ENCODE measurements around the gene RNF212.
A peak's percentile ranks its signal among the peaks of the same experiment; 100 is the strongest.

RNF212 gene

DNA sequence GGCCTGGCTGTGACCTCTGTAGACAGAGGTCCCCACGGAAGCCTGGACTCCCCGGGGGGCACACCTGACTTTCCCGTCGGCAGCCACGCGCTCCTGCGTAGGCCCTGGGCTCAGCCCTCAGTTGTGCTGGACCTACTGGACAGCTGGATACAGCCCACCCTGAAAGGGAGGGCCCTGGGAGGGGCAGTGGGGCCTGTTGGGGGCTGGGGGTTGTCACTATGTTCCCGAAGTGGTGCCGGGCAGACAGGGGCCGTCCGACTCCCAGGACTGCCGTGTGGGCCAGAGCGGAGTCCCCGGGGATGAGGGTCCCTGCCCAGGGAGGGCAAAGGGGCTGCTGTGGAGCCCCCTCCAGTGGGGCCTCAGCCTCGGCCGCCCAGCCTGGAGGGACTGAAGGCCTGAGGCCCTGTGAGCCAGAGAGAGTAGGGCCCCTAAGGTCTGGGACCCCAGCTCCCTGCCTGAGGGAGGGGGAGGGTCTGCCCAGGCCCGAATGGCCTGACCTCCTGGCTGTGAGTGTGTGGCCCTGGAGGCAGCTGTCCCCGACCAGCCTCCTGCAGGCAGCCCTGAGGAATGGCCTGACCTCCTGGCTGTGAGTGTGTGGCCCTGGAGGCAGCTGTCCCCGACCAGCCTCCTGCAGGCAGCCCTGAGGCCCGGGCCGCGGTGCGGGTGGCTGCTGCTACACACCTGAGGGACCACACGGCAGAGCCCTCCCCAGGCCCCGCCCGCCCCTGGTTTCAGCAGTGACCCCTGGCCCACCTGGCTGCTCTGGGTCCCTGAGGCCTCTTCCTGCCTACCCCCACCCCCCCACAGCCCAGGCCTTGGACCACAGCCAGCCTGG lies 76.2 kb downstream of the RNF212 start:
- no peak for DNase-seq

DNA sequence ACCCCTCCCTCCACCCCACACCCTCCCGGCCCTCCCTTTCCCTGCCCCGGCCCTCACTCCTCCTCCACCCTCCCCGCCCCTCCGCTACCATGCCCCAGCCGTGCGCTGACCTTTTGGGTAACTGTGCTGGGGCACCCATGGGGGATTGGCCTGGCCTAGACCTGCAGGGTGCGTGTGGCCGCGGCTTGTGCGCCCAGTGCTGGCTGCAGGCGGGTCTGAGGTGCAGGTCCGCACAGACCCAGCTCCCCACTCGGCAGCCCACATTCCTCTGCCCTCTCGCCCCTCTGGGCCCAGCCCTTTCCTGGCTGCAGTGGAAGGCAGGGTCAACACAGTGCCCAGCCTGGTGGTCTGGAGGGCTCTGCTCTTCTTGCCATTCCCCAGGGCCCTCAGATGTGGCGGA lies 77.3 kb downstream of the RNF212 start:
- peak in 2 of 51 donors; percentile 36 to 45 for DNase-seq

DNA sequence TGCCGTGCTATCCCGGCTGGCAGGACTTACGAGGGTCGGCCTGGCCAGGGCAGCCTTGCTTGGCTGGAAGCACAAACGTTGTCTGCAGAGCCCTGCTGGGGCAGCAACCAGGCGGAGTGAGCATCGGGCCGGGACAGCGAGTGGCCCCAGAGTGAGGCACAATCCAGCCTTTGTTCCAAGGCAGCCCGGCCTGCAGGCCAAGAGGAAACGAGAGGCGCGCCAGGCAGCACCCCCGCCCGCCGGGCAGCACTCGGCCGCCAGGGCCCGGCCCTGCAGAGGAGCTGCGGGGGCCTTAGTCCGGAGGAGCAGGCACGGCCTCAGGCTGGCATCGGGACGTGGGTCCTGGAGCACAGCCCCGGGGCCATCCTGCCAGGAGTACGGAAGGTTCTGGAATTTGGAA lies 77.9 kb downstream of the RNF212 start:
- DNase-seq, result peak in 50 of 51 donors; percentile 29 to 96 (median 84)

DNA sequence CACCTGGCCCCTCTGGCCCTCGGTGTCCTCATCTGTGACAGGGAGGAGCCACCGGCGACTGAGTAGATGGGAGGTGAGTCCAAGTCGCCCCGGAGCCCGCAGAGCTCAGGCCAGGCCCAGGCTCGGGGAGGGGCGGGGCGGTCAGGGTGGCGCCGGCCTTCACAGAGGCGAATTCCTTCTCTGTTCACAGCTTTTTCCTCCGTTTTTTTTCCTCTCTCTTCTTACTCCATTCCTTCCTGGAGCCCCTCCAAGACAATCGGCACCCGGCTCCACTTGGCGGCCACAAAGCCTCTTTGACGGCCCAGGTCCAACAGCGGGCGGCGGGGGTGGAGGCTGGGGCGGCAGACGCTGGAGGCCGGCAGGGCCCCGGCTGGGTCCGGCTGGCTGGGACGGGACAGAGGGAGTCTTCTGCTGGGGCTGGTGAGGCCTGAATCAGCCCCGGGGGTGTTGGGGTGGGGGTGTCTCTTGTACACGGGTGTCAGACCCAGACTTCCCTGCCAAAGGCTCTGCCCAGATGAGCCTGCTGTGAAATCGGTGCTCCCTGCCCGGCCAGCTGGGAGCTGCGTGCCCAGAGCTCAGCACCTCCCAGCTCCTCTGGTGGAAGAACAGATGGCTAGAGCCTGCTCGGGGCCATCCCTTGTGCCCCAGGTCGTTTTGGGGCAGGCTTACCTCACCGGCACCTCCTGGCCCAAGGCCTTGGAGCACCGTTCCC lies 79.4 kb downstream of the RNF212 start:
- DNase-seq, result peak in 39 of 51 donors; percentile 25 to 80 (median 60)

DNA sequence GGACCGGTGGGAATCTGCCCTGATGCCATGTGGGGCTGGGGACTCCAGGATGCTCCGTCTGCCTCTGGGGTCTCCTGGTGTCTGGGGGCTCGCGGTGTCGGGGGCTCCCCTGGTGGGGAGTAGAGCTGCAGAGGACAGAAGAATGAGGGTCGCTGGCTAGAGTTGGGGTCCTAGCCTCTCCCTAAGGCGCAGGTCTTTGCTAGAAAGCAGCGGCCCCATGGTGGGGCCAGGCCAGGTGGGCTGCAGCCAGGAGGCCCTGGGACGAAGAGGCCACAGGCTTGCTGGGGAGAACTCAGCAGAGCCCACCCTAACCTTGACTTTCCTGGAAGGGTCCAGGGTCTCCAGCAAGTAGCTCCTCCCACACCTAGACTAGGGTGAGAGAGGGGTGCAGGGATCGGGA lies 80.5 kb downstream of the RNF212 start:
- DNase-seq, result no peak

DNA sequence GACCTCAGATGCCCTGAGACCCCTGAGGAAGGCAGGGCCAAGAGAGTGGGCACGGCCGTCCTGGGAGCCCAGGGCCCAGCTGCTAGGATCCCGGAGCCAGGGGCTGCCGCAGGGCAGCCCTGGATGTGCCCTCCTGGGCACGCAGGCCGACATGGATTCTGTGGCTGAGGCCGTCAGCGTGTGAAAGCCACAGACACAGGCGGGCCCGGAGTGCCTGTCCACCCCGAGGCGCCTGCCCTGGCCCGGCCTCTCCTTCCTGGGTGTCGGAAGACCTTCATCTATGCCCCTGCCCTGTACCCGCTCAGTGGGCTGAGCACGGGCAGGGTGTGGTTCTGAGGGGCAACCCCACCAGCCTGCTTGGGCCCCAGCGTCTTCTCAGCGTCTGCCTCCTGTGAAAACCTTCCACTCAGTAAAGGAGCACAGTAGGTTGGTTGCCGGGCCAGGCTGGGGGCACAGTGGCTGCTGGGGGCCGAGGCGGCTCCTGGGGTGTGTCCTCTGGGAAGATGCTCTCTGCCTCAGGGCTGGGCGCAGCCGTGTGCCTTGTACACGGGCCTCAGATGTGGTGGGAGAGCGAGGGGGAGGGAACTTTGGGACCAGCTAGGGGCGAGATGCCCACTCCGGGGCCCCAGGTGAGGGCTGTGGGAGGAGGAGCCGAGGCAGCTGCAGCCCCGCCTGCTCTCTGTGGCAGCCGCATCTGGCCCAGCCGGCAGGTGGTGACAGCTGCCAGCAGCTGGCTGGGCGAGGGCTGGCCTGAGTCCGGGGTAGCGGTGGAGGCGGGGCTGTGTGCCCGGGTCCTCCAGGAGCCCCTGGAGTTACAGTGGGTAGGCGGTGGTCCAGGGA lies 81.2 kb downstream of the RNF212 start:
- no peak for DNase-seq

DNA sequence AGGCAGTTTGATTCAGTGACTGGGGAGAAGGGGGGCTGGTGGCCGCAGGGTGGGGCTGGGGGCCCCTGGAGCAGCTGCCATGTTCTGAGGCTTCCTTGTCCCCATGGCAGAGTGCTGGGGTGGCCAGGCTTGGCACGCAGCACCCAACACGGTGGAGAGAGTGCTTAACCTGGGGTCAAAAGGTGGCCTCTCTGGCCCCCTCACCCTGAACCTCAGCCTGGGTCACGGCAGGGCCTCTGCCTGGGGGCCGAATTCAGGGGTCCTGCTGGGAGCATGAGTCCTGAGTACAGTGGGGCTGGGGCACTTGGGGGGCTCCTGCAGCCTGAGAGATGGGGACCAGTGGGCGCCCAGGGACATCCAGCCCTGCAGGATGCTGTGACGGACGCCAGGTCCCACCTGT lies 82.0 kb downstream of the RNF212 start:
- no peak for DNase-seq

DNA sequence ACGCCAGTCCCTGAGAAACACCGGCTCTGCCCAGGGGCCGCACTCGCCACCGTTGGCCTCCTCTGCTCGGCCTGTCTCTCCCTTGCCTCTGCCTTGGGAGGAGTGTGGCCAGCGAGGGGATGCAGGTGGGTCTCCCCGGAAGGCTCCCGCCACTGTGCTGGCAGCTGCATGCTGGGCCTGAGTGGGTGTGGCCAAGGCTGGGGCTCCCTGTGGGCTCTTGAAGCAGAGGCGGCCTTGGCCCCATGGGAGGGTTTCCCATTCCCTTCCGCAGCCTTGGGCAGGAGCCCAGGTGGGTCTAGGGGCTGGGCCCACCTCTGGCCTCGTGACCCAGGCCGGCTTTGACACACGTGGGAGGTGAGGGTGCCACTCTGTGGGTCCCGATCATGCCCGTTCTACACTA lies 82.8 kb downstream of the RNF212 start:
- DNase-seq, result no peak

DNA sequence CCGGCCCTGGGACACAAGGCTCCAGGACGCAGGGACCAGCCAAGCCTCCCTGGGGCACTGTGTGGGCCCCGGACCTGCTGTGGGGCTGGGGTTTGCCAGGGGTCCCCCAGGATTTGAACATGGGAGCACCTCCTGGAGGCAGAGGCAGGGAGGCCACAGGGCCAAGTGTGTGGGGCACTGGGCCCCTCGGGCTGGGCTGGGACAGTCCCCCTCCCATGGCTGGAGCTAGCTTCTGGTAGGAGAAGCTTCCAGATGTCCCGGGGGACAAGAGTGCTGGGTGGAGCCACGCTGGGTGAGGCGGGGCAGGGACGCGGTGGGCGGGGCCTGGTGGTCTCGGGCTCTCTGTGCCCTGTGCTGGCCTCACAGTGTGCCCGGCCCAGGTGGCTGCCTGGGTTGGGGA lies 83.3 kb downstream of the RNF212 start:
- no peak for DNase-seq

DNA sequence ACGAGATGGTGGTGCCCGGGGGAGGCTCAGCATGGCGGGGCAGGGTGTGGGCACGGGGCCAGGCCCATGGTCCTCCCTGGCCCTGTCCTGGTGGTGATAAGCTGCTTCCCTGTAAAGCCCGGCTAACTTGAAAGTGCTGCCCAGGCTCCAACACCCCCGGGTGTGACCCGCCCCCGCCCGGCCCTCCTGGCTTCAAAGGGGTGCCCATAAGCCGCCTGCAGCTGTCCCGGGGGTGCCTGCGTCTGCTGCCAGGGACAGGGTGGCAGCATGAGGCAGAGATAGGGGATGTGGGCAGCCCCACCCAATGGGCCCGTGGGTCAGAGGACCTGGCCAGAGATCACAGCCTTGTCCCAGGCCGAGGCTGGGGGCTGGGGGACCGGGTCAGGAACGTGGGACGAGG lies 83.8 kb downstream of the RNF212 start:
- no peak for DNase-seq

DNA sequence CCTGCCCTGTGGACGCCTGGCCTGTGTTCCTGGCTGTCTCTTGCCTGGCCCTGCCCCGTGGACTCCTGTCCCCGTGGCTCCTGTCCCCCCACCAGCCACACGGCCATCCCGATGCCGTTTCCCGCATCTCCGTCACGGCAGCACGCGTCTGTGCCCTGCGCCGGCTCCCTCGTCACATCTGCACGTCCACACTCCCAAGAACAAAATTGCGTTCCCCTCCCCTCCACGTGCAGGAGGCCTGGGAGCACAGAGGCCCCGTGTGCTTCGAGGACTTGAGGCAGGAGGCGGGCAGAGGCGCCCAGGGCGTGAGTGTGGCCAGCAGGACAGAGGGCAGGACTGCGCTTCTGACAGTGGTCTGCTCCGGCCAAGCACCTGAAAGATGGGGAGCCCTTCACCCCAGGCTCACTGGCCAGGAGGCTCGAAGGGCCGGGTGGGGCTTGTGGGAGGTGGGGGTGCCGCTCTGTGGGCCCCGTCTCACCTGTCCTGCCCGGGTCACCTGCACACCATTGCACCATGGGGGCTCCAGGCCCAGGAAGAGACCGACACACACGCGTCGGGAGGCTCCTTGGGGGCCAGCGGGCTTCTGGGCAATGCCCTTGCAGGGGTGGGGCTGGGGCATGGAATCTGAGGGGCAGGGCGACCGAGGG lies 84.7 kb downstream of the RNF212 start:
- no peak for DNase-seq

DNA sequence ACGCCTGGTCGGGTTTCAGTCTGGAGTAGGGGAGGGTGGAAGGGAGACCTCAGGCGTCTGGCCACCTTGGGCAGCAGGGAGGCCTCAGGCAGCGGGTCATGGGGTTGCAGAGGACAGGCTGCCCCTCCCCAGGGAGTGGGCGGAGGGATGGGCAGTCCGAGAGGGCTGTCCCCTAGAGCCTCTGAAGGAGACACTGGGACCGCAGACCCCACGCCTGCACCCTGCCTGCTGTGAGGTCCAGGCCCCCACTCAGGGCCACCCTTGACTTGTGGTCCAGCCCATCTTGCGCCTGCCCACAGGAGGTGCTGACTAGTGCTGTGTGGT lies 85.5 kb downstream of the RNF212 start:
- DNase-seq, result no peak

DNA sequence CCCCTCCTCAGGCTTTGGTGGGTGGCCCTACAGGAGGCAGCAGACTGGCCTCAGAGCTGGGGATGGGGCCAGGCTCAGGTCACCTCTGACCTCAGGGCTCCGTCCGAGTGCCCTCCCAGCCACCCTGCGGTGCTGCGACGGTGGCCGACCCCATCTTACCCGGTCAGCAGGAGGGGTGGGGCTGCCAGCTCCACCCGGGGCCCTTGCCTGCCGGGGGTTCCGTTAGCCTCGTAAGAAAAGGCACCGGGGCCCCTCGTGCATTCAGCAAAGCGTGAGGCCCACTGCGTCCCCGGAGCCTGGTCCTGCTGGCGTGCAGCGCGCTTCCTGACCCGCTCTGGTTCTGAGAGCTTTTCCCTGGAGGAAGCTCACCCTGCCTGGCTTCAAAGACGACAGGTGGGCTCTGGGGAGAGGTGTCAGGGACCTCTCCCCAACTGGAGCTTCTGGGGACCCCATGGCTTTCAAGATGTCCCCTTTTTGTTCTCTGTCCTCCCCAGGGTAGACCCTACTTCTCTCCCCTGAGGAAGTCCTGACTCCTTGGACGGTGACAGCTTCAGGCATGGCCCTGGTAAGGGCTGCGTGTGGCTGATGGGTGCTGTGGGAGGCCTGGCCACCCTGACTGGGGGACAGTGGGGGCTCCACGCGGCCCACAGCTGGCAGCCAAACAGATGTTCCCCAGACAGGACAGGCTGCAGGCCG lies 86.0 kb downstream of the RNF212 start:
- DNase-seq, result no peak

DNA sequence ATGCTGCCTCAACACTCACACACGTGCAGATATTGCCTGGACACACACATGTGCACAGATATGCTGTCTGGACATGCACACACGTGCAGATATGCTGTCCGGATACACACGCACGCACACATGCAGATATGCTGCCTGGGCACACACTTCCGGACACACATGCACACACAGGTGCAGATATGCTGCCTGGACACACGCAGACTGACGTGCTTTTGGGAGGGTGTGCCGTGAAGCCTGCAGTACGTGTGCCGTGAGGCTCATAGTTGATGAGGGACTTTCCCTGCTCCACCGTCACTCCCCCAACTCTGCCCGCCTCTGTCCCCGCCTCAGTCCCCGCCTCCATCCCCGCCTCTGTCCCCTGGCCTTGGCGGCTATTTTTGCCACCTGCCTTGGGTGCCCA lies 87.2 kb downstream of the RNF212 start:
- DNase-seq, result no peak

DNA sequence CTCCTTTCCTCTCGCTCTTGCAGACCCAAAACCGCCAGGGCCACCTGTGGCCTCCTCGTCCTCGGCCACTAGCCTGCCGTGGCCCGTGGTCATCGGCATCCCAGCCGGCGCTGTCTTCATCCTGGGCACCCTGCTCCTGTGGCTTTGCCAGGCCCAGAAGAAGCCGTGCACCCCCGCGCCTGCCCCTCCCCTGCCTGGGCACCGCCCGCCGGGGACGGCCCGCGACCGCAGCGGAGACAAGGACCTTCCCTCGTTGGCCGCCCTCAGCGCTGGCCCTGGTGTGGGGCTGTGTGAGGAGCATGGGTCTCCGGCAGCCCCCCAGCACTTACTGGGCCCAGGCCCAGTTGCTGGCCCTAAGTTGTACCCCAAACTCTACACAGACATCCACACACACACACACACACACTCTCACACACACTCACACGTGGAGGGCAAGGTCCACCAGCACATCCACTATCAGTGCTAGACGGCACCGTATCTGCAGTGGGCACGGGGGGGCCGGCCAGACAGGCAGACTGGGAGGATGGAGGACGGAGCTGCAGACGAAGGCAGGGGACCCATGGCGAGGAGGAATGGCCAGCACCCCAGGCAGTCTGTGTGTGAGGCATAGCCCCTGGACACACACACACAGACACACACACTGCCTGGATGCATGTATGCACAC lies 88.3 kb downstream of the RNF212 start:
- no peak for DNase-seq

DNA sequence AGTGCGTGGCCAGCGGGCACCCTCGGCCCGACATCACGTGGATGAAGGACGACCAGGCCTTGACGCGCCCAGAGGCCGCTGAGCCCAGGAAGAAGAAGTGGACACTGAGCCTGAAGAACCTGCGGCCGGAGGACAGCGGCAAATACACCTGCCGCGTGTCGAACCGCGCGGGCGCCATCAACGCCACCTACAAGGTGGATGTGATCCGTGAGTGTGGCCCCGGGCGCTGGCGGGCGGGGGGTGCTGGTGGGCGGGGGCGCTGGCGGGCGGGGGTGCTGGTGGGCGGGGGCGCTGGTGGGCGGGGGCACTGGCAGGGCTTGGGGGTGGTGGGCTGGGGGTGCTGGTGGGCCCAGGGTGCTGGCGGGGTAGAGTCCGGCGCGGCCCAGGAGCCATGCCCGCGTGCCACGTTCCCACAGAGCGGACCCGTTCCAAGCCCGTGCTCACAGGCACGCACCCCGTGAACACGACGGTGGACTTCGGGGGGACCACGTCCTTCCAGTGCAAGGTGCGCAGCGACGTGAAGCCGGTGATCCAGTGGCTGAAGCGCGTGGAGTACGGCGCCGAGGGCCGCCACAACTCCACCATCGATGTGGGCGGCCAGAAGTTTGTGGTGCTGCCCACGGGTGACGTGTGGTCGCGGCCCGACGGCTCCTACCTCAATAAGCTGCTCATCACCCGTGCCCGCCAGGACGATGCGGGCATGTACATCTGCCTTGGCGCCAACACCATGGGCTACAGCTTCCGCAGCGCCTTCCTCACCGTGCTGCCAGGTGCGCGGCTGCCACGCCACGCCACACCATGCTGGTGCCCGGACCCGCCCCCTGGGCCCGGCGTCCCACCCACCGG lies 89.2 kb downstream of the RNF212 start:
- no peak for DNase-seq

DNA sequence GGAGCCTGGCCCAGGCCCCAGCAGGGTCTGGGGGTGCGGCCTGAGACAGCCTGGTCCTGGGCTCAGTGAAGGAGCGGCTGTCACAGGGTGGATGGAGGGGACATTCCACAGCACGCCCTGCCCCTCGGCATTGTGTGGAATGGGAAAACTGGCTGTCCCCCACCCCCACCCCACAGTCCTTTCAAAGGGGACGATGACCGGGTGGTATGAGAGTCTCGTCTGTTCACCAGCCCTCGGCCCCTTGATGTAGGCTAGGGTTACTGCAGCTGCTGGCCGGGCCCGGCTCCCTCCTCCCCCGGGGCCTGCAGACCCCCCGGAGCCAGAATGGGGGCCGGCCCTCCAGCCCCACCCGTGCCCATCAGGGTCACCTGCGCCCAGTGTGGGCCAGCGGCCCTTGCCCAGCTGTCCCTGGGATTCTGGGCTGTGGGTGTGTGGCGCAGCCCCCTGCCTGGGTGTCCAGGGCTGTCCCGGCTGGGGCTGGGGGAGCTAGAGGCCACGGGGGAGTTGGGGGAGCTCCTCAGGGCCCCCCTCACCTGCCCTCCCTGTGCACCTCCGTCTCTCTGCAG lies 90.2 kb downstream of the RNF212 start:
- DNase-seq, result no peak

DNA sequence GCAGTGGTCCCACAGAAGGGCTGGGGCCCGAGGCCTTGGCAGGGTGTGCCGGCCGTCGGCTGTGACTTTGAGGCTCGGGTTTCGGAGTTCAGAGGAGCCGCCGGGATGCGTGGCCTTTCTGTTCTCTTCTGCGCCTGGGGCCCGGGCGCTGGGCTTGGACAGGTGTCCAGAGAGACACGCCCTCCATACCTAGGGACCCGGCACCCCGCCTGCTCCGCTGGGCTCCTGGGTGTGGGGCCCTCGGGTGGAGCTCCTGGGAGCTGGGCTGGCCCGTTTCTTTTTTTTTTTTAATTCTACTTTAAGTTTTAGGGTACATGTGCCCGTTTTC lies 90.7 kb downstream of the RNF212 start:
- no peak for DNase-seq

DNA sequence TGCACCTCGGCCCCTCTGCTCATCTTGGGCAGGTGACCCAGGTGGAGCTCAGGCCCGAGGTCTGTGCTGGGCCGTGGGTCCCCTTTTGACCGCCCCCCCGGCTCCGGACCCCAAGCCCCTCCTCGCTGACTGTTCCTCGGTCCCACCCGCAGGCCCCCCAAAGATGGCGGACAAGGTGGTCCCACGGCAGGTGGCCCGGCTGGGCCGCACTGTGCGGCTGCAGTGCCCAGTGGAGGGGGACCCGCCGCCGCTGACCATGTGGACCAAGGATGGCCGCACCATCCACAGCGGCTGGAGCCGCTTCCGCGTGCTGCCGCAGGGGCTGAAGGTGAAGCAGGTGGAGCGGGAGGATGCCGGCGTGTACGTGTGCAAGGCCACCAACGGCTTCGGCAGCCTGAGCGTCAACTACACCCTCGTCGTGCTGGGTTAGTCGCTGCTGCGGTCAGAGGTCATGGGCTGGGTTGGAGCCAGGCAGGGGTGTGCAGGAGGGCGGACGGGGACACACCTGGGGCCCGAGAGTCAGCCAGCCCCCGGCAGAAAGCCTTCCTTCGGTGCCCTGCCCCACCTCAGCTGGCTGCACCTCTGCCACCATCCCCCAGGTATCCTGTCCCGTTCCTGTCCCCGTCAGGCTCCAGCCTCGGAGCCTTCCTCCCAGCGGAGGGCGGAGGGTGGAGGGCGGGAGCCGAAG lies 91.2 kb downstream of the RNF212 start:
- DNase-seq, result no peak

All from hypothalamus (tissue), 51 donors.